Stimulated activated CD4-positive, alpha-beta T cell treated with anti-CD3 and anti-CD28 coated beads, Interleukin-1b, Interleukin-23, amount 100 ng/mL, for 48 hours (primary cell): ENCODE data around the gene ERCC3.
"Not testable (repeated sequence)": the region's sequence is repeated elsewhere in the genome, so short reads cannot be mapped to it uniquely, and the experiment has no call there.

Experiments
- DNase-seq: peaks from one replicate; pipeline ENCODE4 v3.0.0-alpha.2; 2020

Gene ERCC3

DNA sequence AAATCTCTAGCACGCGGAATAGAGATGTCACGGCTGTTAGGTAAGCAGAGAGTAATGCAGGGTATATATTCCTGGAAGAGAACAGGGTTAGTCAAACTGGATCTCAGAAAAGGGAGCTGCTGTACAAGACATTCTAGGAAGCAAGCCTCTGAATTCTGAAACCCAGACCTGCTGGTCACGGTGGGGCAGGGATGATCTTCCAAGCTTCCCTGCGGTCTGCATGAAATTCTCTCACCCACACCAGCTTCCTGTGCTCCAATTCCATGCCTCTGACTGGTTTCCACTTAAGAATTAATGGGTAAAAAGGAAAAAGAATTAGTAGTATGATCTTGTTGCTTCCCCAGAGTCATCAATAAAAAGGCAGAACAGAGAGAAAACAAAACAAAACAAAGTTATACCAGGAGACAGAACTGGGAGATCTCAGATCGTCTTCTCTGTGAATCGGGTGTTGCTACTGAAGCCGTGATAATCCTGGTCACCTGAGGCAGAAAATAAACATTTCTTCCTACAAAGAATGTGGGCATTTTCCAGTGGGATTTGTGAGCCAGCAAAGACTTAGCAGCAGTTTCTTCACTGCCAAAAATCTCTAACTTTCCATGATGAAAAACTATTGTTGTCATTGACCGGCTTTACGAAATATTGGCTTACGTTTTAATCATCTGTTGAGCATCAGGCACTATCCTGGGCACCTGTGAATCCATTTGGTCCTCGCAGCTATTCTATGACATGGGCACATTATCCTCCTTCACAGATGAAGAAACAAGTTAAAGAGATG, 68.6 kb downstream of the ERCC3 start:
- DNase-seq, result no peak

DNA sequence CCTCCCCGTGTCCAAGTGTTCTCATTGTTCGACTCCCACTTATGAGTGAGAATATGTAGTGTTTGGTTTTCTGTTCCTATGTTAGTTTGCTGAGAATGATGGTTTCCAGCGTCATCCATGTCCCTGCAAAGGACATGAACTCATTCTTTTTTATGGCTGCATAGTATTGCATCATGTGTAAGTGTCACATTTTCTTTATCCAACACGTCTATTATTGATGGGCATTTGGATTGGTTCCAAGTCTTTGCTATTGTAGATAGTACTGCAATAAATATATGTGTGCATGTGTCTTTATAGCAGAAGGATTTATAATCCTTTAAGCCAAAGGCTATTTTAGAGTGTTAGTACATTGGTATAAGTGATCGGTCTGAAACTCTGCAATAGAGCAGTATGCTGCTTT, 69.8 kb downstream of the ERCC3 start:
- DNase-seq, result not testable (repeated sequence)

DNA sequence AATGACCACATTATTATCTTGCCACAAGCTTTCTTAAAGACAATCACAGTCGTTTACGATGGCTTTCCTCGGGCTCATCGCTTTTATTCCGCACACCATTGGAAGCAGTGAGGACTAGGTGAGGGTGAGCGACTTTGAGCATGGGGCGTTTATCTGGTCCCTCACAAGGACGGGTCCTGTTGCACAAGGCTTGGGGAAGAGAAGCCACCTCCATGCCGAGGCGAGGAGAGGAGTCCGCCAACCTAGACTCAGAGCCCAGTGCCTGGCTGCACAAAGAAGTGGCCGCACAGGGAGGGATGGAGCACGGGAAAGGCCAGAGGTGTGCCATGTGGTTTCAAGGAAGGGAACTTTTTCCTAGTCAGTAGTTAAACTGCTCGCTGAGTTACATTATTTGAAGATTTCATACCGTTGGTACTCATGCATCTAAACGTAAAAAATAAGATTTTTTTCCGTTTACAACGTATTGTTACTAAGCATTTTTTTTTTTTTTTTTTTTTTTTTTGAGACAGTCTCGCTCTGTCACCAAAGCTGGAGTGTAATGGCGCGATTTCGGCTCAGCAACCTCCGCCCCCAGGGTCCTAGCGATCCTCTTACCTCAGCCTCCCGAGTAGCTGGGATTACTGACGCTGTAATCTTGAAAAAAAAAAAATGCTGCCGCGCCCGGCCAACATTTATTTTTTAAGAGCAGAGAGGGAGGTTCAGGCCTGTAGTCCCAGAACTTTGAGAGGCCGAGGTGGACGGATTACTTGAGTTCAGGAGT, 73.0 kb downstream of the ERCC3 start:
- DNase-seq, result no peak

DNA sequence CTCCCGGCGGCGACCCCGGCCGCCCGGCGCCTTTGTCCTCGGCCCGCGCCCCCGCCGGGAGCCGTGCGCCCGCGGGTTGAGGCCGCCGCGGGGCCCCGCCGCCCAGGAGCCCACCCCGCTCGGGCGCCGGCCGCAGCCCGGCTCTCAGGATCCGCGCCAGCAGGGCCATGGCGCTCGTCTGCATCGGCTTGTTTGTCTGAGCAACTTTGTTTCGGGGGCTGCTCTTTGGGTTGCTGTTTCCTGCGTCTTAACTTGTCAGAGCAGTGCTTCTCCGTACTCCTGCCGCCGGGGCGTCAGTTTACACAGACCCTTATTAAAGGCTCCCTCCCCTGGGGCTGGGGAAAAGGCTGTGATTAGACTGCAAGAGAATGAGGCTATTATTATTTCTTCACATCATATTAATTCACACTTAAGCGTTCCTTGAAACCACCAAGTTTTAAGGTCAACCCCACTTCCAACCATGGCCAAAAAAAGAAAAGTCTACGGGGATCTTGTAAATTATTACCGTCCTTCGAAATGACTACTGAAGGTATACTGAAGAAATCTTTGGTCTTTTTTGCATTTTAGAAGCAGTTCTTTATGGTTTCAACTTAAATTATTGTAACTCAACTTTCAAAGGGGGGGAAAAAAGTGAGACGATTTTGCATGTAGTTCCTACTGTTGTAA, 73.7 kb downstream of the ERCC3 start, which contains the start of gene CYP27C1:
Gene CYP27C1 (minus strand): TSS at position 198 of the 666 bp plus-strand sequence. CDS start 29 bp downstream, at position 169.
- DNase-seq, result no peak

DNA sequence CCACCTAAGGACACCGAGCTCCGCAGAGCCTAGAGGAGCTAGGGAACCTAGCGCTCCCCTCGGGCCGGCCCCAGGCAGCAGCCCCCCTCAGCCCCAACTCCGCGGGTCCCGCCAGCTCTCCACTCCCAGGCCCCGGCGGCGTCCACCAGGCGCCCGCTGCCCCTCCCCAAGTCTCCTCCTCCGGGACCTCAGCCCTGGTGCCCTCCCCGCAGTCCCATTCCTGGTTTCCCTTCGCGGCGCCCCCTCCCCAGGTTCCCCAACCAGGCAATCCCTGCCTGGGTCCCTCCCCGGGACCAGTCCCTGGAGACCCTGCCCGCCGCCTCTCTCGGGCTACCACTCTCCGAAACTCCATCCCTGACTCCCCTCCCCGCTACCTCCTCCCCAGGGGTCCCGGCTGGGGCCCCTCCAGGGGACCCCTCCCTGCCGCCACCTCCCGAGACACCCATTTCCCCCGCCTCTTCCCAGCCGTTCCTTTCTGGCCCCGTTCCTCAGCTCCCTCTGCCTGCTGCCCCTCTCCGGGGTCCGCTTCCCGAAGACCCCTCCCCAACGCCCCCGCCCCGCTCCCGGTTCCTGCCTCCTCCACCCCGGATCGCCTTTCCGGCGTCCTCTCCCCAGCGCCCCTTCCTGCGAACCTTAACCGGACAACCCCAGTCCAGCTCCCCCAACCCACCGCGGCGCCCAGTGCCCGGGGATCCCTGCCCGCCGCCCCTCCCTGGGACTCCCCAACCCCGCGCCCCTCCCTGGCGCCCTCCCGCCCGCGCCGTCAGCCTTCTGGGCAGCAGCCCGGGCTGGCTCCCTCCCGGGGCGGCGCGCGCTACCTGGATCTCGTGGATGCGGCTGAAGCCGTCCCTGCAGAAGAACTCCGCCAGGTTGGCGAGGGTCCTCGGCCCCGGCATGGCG, 74.5 kb downstream of the ERCC3 start:
- no peak for DNase-seq

DNA sequence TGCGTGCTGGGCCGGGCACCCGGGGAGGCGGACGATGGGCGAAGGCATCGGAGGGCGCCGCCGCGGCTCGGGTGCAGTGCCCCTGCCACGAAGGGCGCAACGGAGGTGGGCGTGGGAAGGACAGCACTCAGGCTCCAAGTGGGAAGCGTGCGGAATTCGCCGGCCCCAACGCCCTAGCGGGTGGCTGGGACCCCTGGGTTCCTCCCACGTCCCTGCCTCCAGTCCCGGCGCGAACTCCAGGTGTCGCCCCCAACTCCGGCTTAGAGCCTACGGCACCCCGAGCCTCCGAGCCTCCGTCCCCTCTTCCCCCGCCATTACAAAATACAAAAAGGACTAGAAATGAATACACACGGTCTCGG, 75.2 kb downstream of the ERCC3 start:
- DNase-seq, result no peak

DNA sequence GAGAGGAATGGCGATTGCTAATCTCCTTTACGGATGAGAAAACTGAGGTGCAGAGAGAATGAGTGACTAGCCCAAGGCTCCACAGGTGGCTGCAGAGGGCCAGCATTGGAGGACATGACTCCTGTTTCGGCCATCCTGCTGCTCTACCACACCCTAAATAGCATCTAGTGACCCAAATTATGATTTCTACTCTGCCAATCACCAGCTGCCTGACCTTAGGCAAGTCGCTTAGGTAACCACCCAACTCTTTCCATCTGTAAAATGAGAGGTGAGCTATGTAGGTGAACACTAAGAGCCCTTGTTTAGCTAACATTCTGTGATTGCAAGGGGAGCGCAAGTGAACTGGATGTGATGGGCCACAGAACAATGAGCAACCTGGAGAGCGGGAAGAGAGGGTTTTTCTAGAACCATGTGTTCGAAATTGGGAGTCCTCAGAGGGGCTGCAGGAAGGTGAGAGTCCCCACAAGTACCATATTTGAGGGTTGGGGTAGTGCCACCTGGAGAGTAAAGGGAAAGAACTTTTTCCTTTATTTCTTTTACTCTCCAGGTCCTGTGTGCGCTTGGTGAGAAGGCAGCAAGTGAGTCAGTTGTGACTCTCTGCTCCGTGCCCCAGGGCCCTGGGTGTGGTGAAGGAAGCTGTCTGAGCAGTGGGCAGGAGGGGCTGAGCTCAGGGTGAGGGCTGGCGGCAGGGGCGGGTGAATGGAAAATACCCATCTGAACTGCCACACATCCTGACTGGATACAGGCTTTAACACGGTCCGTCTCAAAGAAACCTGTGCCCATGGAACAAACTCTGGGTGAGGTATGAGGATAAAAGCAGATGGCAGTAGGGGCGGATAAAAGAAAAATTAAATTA, 76.2 kb downstream of the ERCC3 start:
- DNase-seq, result no peak

DNA sequence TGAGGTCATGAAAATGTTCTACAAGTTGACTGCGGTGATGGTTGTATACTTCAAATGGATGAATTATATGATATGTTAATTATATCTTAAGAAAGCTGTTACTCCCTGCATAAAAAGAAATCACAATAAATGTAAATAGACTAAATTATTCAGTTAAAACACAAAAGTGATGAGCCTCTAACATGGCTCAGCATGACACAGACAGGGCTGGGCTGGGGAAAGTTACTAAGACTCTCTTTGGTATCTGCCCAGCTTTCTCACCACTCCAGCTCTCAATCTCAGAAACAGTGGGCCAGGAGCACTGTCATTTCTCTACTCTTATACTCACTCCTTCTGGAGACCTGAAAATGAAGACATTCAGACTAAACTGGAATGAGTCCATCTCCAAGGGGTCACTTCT, 77.4 kb downstream of the ERCC3 start:
- no peak for DNase-seq

DNA sequence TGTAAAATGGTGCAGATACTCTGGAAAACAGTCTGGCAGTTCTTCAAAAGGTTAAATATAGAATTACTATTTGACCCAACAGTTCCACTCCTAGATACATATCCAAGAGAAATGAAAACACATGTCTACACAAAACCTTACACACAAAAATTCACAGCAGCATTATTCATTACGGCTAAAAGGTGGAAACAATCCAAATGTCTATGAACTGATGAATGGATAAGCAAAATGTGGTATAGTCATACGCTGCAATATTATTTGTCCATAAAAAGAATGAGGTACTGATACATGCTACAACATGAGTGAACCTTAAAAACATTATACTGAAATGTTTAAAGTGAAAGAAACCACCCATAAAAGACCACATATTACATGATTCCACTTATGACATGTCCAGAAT, 77.8 kb downstream of the ERCC3 start:
- DNase-seq, result no peak

DNA sequence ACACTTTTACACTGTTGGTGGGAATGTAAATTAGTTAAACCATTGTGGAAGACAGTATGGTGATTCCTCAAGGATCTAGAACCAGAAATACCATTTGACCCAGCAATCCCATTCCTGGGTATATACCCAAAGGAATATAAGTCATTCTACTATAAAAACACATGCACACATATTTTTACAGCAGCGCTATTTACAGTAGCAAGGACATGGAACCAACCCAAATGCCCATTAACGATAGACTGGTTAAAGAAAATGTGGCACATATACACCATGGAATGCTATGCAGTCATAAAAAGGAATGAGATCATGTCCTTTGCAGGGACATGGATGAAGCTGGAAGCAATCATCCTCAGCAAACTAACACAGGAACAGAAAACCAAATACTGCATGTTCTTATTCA, 79.7 kb downstream of the ERCC3 start:
- not testable (repeated sequence) for DNase-seq

DNA sequence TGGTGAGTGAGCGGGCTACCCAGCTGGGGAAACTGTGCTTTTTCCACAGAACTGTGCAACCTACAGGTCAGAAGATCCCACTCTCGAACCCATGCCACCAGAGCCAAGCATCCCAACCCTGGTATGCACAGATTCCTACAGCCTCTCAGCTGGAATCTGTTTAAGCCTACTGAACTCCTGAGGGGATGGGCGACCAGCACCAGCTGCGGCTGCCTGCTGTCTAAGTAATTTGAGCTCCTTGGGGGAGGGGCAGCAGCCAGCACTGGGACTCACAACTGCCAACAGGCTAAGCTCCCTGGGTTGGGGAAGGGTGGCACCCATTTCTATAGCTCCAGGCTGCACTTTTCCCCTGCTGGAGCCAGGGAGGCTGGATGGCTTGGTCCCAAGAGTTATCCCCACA, 85.6 kb downstream of the ERCC3 start:
- no peak for DNase-seq
